Stimulated activated CD8-positive, alpha-beta memory T cell treated with anti-CD3 and anti-CD28 coated beads, Interleukin-15, amount 100 ng/mL, for 1 hour (primary cell): ENCODE results near the gene TRDMT1.

Experiments
- DNase-seq: peaks from one replicate; pipeline ENCODE4 v3.0.0-alpha.2; 2020; ENCODE audit warnings: low read depth

Gene TRDMT1

DNA sequence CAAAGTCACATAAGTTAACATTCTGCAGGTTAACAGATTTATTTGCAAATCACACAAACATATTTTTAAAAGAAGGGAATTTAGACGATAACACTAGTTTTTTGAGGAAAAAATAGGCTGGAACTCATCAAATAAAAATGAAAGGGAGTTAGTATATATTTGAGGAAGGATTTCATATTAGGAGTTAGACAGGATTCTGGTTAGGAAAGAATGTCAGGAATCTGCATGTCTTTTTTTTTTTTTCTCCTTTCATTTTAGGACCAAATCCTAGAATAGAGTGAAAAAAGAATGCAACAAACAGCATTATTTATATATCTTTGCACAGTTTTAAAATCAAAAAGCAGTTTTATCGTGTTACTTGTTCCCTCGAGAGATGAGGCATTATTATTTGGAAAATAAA, 8.9 kb upstream of the TRDMT1 start:
- no peak for DNase-seq

- DNase-seq, result no peak
Observed at GRCh38 chr10:17209881-17210280, 8.4 kb upstream of the TRDMT1 start.

DNA sequence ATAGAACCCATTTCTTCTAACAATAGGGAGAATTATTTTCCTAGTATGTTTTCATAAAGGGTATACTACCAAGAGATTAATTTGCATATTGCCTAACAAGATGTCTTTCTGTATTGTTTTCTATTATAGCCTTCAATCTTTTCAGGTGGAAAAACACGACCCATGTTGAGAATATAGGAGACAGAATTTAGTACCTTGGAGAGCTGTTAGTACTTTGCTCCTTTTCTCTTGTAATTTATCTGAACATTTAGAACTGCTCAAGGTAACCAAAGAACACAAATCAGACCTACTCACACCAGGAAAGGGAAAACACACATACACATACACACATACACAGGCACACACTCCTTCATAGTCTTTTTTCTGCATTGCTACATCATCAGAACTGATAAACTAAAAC, 7.8 kb upstream of the TRDMT1 start:
- DNase-seq, result no peak

- DNase-seq, result no peak
Observed at GRCh38 chr10:17208476-17208875, 7.0 kb upstream of the TRDMT1 start.

GRCh38 chr10:17206210-17206709, 4.8 kb upstream of the TRDMT1 start:
- DNase-seq, result no peak

- no peak for DNase-seq
Observed at GRCh38 chr10:17203416-17203815, 1.9 kb upstream of the TRDMT1 start.

GRCh38 chr10:17202999-17203398, 1.5 kb upstream of the TRDMT1 start:
- DNase-seq, result no peak

DNA sequence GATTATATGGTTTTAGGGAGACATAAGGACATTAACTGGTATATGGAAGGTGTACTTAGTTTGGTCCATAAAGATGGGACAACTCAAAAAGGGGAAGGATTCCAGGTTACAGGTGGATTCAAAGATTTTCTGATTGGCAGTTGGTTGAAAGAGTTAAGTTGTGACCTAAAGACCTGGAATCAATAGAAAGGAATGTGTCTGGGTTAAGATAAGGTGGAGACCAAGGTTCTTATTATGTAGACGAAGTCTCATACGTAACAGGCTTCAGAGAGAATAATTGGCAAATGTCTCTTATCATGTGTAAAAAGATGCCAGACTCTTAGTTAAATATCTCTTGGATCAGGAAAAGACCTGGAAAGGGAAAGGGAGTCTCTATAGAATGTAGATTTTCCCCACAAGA, 1.0 kb upstream of the TRDMT1 start:
- no peak for DNase-seq

- DNase-seq, result no peak
Observed at GRCh38 chr10:17201794-17202116, 283 bp upstream of the TRDMT1 start.

DNA sequence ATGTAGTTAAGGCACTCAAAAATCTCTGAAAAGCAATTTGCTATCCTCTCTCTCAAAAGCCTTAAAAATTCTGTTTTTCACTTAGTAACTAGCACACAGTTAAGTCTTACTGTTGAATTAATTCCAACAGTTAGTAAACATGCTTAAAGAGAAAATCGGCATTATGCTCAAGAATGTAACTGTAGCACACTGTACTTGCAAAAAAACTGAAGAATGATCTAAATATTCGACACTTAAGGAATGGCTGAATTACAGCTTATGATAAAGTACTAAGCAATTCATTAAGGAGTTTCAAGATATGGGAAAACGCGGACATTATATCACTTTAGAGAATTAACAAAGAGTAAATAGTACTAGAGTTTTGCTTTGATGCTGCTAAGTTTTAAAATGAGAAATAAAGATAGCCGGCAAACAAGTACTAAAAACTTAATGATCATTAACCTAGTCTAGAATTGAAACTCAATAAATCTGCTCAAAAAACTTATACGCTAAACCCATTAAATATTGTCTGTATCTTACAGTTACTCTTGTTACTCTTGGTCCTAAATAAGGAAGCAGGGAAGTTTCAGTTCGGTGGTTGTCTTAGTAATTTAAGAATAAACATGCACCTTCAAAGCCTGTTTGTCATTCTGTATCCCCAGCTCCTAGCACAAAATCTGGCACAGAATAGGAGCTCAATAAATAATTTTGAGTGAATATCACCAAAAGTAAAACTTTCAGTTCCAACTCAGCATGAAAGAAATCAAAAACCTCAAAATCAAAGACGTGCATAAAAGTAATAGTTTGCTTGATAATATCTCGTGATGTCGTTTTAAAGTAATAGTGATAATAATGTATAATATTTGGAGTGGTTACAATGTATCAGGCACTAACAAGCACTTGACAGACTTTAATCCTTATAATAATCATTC, 1.2 kb downstream of the TRDMT1 start:
- DNase-seq, result no peak

GRCh38 chr10:17199351-17199804, 2.1 kb downstream of the TRDMT1 start:
- no peak for DNase-seq

DNA sequence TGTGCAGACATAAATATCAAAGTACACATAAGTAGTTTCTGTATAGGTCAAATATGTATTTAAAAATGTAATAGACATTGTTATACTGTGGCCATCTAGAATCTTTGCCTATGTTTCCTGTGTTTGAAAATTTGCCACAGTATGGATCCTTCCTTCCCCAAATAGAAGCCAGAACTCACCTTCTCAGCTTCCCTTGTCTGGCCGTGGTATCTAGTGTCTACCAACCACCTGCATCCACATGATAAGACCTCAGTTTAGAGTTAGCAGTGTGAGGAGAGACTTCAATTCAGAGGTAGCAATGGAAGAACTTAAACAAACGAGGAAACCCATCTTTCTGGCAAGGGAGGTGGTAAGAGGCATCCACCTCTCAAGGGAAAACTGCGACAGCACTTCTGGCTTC, 4.9 kb downstream of the TRDMT1 start:
- DNase-seq, result no peak

GRCh38 chr10:17196045-17196444, 5.4 kb downstream of the TRDMT1 start:
- DNase-seq, result no peak

GRCh38 chr10:17195083-17195482, 6.4 kb downstream of the TRDMT1 start:
- DNase-seq, result no peak

DNA sequence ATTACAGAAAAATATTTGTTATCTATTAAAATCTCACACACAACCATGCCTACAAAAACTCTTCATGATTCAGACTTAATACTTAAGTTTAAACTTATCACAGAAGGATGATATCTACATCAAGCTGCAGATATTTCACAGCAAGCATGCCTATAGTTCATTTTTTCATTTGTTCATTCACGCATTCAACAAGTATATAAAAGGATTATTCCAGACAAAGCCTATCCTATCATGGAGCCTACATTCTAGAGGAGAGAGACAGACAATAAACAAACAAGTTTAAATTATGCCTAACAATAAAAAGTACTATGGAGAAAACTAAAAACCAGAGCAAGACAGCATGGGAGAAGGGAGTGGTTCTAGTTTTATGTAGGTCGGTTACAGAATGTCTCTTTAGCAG, 10.9 kb downstream of the TRDMT1 start:
- DNase-seq, result no peak

- no peak for DNase-seq
Observed at GRCh38 chr10:17188644-17189172, 12.8 kb downstream of the TRDMT1 start.

GRCh38 chr10:17185873-17186272, 15.6 kb downstream of the TRDMT1 start:
- DNase-seq, result no peak

GRCh38 chr10:17183110-17183509, 18.4 kb downstream of the TRDMT1 start:
- DNase-seq, result no peak

DNA sequence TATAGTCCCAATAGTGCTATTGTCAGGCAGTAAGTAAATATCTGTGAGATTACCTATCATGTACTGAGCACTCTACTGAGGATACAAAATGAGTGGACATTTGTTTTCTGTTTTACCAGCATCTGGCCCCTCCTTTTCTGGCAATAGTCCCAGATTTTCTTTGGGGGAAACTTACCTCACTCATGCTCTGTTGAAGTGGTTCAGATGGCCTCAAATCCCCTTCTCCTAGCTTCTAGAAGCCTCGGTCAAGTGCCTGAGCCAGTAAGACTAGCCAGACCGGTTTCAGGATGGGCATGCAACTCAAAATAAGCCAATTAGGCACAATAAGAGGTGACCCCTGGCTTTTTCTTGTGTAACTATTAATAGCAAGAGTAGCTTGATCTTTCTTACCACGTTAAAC, 19.7 kb downstream of the TRDMT1 start:
- DNase-seq, result no peak

DNA sequence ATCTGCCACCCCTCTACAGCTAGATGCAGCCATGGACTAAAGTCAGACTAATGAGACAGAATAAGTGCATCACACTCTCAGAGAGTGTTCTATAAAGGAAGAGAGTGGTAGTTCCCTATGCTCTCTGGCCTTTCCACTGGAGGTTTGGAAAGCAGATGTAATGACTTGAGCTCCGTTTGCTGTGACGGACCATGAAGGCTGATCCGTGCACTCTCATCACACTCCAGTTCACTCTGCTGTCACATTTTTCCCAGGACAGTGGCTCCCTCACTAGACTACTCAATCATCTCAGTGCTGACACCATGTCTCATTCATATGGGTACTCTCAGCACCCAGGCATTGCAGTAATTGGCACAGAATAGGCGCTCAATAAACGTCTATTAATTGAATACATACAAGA, 20.4 kb downstream of the TRDMT1 start:
- no peak for DNase-seq

GRCh38 chr10:17179002-17179401, 22.5 kb downstream of the TRDMT1 start:
- no peak for DNase-seq

GRCh38 chr10:17178006-17178405, 23.5 kb downstream of the TRDMT1 start:
- DNase-seq, result no peak

- no peak for DNase-seq
Observed at GRCh38 chr10:17177014-17177413, 24.5 kb downstream of the TRDMT1 start.

GRCh38 chr10:17176091-17176490, 25.4 kb downstream of the TRDMT1 start:
- DNase-seq, result no peak
